H1 (cell line): ENCODE results near the gene GNB1. TPM values are rescaled to one million over a fixed set of nuclear protein-coding genes. Genes with fewer than 3 reads are reported as not detected.
A peak's percentile ranks its signal among the peaks of the same experiment; 100 is the strongest.

Source experiments
- CTCF ChIA-PET: fragments of 300-600 bp; sonication (Branson Sonifier 250); formaldehyde crosslinking; loops from one replicate; lab custom pipeline; 2021; ENCODE audit not compliant: partially characterized antibody; lab: Charles Lee
- POLR2A ChIA-PET: fragments of 300-600 bp; sonication (Branson Sonifier 250); formaldehyde crosslinking; loops from one replicate; lab custom pipeline; 2021; ENCODE audit warnings: inconsistent platforms; ENCODE audit not compliant: partially characterized antibody; lab: Charles Lee
- DNase-seq, 2 experiments: peaks; one replicate each; pipeline versions ENCODE4 v3.0.0 to v3.0.0-alpha.2; 2010 to 2022; ENCODE audit warnings: low spot score in 2 of 2, low read depth in 1 of 2, mixed read lengths in 1 of 2
- FAIRE-seq: peaks from 2 replicates; lab custom pipeline; 2011; peaks lifted over from hg19 to GRCh38; lab: Jason Lieb, UNC
- H2AFZ ChIP-seq: 2 replicates; pipeline ENCODE4 v1.8.1; 2012; ENCODE audit warnings: low read length, inconsistent platforms
- H2AK5ac ChIP-seq: 2 replicates; pipeline ENCODE4 v1.6.1; 2013; ENCODE audit warnings: low read depth, low read length
- H2BK120ac ChIP-seq: replicated peaks from 2 replicates; pipeline ENCODE3; 2013; ENCODE audit warnings: low read depth, low read length, inconsistent platforms
- H2BK12ac ChIP-seq: 2 replicates; pipeline ENCODE4 v1.6.1; 2013; ENCODE audit warnings: low read depth, low read length
- H2BK15ac ChIP-seq: 2 replicates; pipeline ENCODE4 v1.6.1; 2013; ENCODE audit warnings: low read length
- H2BK20ac ChIP-seq: 2 replicates; pipeline ENCODE4 v1.6.1; 2013; ENCODE audit warnings: low read length
- H2BK5ac ChIP-seq: 2 replicates; pipeline ENCODE4 v1.6.1; 2013; ENCODE audit warnings: low read depth, low read length
- H3K14ac ChIP-seq: 2 replicates; pipeline ENCODE4 v1.6.1; 2013; ENCODE audit warnings: inconsistent platforms; ENCODE audit not compliant: insufficient read length
- H3K18ac ChIP-seq: 2 replicates; pipeline ENCODE4 v1.6.1; 2013; ENCODE audit warnings: low read length; ENCODE audit errors: extremely low read depth
- H3K23ac ChIP-seq: 2 replicates; pipeline ENCODE4 v1.6.1; 2013; ENCODE audit warnings: inconsistent platforms; ENCODE audit not compliant: insufficient read length
- H3K23me2 ChIP-seq: 2 replicates; pipeline ENCODE4 v1.6.1; 2013; ENCODE audit warnings: low read depth, low read length
- H3K27ac ChIP-seq: 2 replicates; pipeline ENCODE4 v1.6.1; 2011; ENCODE audit warnings: low read depth, low read length, inconsistent platforms
- H3K27me3 ChIP-seq, 4 experiments: replicated peaks in 1 of 4; 1 replicate in 1 of 4; 2 replicates in 3 of 4; pipeline versions ENCODE4 v1.6.1 to v1.8.1; 2011 to 2013; ENCODE audit warnings: low read length in 3 of 4, mild to moderate bottlenecking in 3 of 4, inconsistent platforms in 2 of 4, mixed read lengths in 2 of 4, moderate library complexity in 1 of 4; ENCODE audit not compliant: control insufficient read depth in 3 of 4, insufficient read depth in 3 of 4; ENCODE audit errors: extremely low read depth in 1 of 4
- H3K36me3 ChIP-seq, 4 experiments: 2 replicates each; pipeline versions ENCODE4 v1.6.1 to v1.8.1; 2011 to 2013; ENCODE audit warnings: mild to moderate bottlenecking in 4 of 4, low read length in 3 of 4, moderate library complexity in 2 of 4, control low read depth in 1 of 4, inconsistent platforms in 1 of 4; ENCODE audit not compliant: insufficient read depth in 4 of 4, control insufficient read depth in 2 of 4
- H3K4ac ChIP-seq: replicated peaks from 2 replicates; pipeline ENCODE3; 2013; ENCODE audit warnings: low read length, low read depth, mixed read lengths, inconsistent platforms; ENCODE audit not compliant: insufficient read length
- H3K4me1 ChIP-seq, 4 experiments: replicated peaks in 1 of 4; 1 replicate in 1 of 4; 2 replicates in 3 of 4; pipeline versions ENCODE4 v1.6.1 to v1.8.1; 2011 to 2013; ENCODE audit warnings: low read length in 3 of 4, inconsistent platforms in 2 of 4, mixed read lengths in 1 of 4; ENCODE audit not compliant: insufficient read depth in 4 of 4, control insufficient read depth in 3 of 4
- H3K4me2 ChIP-seq, 2 experiments: 2 replicates each; pipeline versions ENCODE4 v1.6.1 to v1.8.1; 2011 to 2013; ENCODE audit warnings: low read depth in 2 of 2, low read length in 2 of 2, control low read depth in 1 of 2, inconsistent platforms in 1 of 2, mild to moderate bottlenecking in 1 of 2; ENCODE audit not compliant: insufficient read depth in 1 of 2
- H3K4me3 ChIP-seq, 4 experiments: fragments of 200-600, 300-600 bp in 1 of 4; sonication (generic), shearing (Covaris generic), sonication (Bioruptor Twin) in 1 of 4; 2 replicates each; pipeline versions ENCODE4 v1.5.1 to v1.8.1; 2011 to 2016; ENCODE audit warnings: low read length in 4 of 4, low read depth in 3 of 4, control low read depth in 2 of 4, inconsistent platforms in 2 of 4, mild to moderate bottlenecking in 2 of 4, mixed read lengths in 1 of 4, moderate library complexity in 1 of 4; ENCODE audit not compliant: insufficient read depth in 2 of 4; ENCODE audit errors: extremely low read depth in 1 of 4
- H3K56ac ChIP-seq: replicated peaks from 2 replicates; pipeline ENCODE3; 2013; ENCODE audit warnings: low read depth, mild to moderate bottlenecking, mixed read lengths, low read length, inconsistent platforms; ENCODE audit not compliant: insufficient read length
- H3K79me1 ChIP-seq: 2 replicates; pipeline ENCODE4 v1.6.1; 2013; ENCODE audit warnings: low read depth, low read length, control low read depth
- H3K79me2 ChIP-seq, 2 experiments: 2 replicates each; pipeline versions ENCODE4 v1.6.1 to v1.8.1; 2012 to 2013; ENCODE audit warnings: low read length in 2 of 2, mild to moderate bottlenecking in 2 of 2, inconsistent platforms in 1 of 2; ENCODE audit not compliant: insufficient read depth in 2 of 2, control insufficient read depth in 1 of 2
- H3K9ac ChIP-seq, 4 experiments: replicated peaks in 1 of 4; 1 replicate in 1 of 4; 2 replicates in 3 of 4; pipeline versions ENCODE4 v1.6.1 to v1.8.1; 2011 to 2013; ENCODE audit warnings: low read depth in 3 of 4, low read length in 3 of 4, control low read depth in 2 of 4, mild to moderate bottlenecking in 2 of 4, moderate library complexity in 2 of 4, inconsistent platforms in 1 of 4; ENCODE audit errors: extremely low read depth in 1 of 4
- H3K9me3 ChIP-seq, 2 experiments: 2 replicates each; pipeline versions ENCODE4 v1.6.1 to v1.8.1; 2012 to 2013; ENCODE audit warnings: mild to moderate bottlenecking in 2 of 2, moderate library complexity in 2 of 2, control low read depth in 1 of 2, inconsistent platforms in 1 of 2, low read depth in 1 of 2, low read length in 1 of 2, mixed read lengths in 1 of 2; ENCODE audit not compliant: insufficient read depth in 2 of 2
- H4K20me1 ChIP-seq, 2 experiments: replicated peaks in 1 of 2; 2 replicates each; pipeline versions ENCODE3 to v1.8.1; 2011 to 2013; ENCODE audit warnings: inconsistent platforms in 2 of 2, low read length in 2 of 2, mild to moderate bottlenecking in 1 of 2; ENCODE audit not compliant: insufficient read depth in 2 of 2, control insufficient read depth in 1 of 2
- H4K5ac ChIP-seq: 2 replicates; pipeline ENCODE4 v1.6.1; 2013; ENCODE audit warnings: low read length, low read depth, mixed read lengths, inconsistent platforms; ENCODE audit not compliant: insufficient read length
- H4K8ac ChIP-seq: 2 replicates; pipeline ENCODE4 v1.8.0; 2013; ENCODE audit warnings: mild to moderate bottlenecking, moderate library complexity, low read length, inconsistent platforms; ENCODE audit not compliant: insufficient read depth; ENCODE audit errors: extremely low read depth
- H4K91ac ChIP-seq: replicated peaks from 2 replicates; pipeline ENCODE3; 2013; ENCODE audit warnings: low read length, mixed read lengths, inconsistent platforms; ENCODE audit not compliant: insufficient read length
- ASH2L ChIP-seq: fragments of 200-600, 300-600 bp; sonication (generic); IDR thresholded peaks from one replicate; pipeline ENCODE4 v1.7.1; 2017; ENCODE audit warnings: low read length
- BCL11A ChIP-seq, 2 experiments: IDR thresholded peaks; one replicate each; pipeline ENCODE4 v1.6.1; 2011; ENCODE audit warnings: low read depth in 2 of 2, low read length in 2 of 2, mild to moderate bottlenecking in 2 of 2
- HDAC6 ChIP-seq: IDR thresholded peaks from one replicate; pipeline ENCODE4 v1.7.1; 2012; ENCODE audit warnings: low read depth, mild to moderate bottlenecking, inconsistent platforms, low read length, moderate library complexity
- KDM4A ChIP-seq: IDR thresholded peaks from one replicate; pipeline ENCODE4 v1.7.1; 2012; ENCODE audit warnings: low read depth, mild to moderate bottlenecking, moderate library complexity, low read length, inconsistent platforms; ENCODE audit not compliant: severe bottlenecking
- KDM5A ChIP-seq: fragments of 200-600 bp; IDR thresholded peaks from 2 replicates; pipeline ENCODE4 v1.7.1; 2012; ENCODE audit warnings: mild to moderate bottlenecking, low read length, inconsistent platforms, mixed read lengths
- RNF2 ChIP-seq: fragments of 200-900, 300-1000 bp; sonication (generic); IDR thresholded peaks from 2 replicates; pipeline ENCODE4 v1.7.1; 2016; ENCODE audit warnings: borderline replicate concordance, low read depth, mild to moderate bottlenecking, antibody characterized with exemption, low read length; ENCODE audit not compliant: poor library complexity, severe bottlenecking; ENCODE audit errors: missing control alignments
- TBP ChIP-seq: IDR thresholded peaks from 2 replicates; pipeline ENCODE4 v1.6.1; 2011; ENCODE audit warnings: low read depth, low read length, improper control_type of control experiment
- TEAD4 ChIP-seq: IDR thresholded peaks from 2 replicates; pipeline ENCODE4 v1.6.1; 2012; ENCODE audit warnings: low read depth, low read length, inconsistent platforms, mixed read lengths
- YY1 ChIP-seq: IDR thresholded peaks from 2 replicates; pipeline ENCODE4 v1.6.1; 2011; ENCODE audit warnings: low read depth, mild to moderate bottlenecking, low read length
- WGBS, 2 experiments: shearing (Covaris generic) in 1 of 2; methylation state at CpG; one replicate each; pipeline versions ENCODE4 v1.1.6 to v1.1.7; 2013 to 2015; ENCODE audit warnings: low lambda C conversion rate in 2 of 2, mixed read lengths in 2 of 2, inconsistent platforms in 1 of 2, low coverage in 1 of 2, missing lambda C conversion rate in 1 of 2; ENCODE audit not compliant: insufficient replicate concordance in 2 of 2, insufficient coverage in 1 of 2, insufficient read length in 1 of 2; ENCODE audit errors: extremely low coverage in 1 of 2, missing lambda C conversion rate in 1 of 2; 5-methylcytosine and 5-hydroxymethylcytosine counted together
- polyA plus RNA-seq, 7 experiments: library from polyadenylated mRNA; depleted of rRNA in 3 of 7; stranded (reverse) in 5 of 7; unstranded in 2 of 7; fragments of >200 nt in 5 of 7; fragments of 200-250 nt in 2 of 7; gene quantifications; 1 replicate in 5 of 7; 2 replicates in 1 of 7; 4 replicates in 1 of 7; pipeline versions ENCODE4 v1.2.1 to v1.2.3, GENCODE V29; 2011 to 2013; ENCODE audit warnings: missing spikeins in 2 of 7, mixed read lengths in 2 of 7
- total RNA-seq: library from RNA; stranded (reverse); fragmentation: NEBNext Ultra II Directional; extraction: Animal tissue kit (Norgen Biotek cat#: 25700); gene quantifications from 2 replicates; pipeline ENCODE4 v1.2.1, GENCODE V29; 2021
- TF ChIP-seq, protein P1 (sequence below): IDR thresholded peaks from 2 replicates; pipeline ENCODE4 v1.6.1; 2012; ENCODE audit warnings: inconsistent platforms

The GNB1 gene
- total and polyA plus RNA-seq, 2 of the 8 experiments (the other 6 are each of a cell fraction or from before 2014, with no cell fraction given), result 343 to 382 TPM

DNA sequence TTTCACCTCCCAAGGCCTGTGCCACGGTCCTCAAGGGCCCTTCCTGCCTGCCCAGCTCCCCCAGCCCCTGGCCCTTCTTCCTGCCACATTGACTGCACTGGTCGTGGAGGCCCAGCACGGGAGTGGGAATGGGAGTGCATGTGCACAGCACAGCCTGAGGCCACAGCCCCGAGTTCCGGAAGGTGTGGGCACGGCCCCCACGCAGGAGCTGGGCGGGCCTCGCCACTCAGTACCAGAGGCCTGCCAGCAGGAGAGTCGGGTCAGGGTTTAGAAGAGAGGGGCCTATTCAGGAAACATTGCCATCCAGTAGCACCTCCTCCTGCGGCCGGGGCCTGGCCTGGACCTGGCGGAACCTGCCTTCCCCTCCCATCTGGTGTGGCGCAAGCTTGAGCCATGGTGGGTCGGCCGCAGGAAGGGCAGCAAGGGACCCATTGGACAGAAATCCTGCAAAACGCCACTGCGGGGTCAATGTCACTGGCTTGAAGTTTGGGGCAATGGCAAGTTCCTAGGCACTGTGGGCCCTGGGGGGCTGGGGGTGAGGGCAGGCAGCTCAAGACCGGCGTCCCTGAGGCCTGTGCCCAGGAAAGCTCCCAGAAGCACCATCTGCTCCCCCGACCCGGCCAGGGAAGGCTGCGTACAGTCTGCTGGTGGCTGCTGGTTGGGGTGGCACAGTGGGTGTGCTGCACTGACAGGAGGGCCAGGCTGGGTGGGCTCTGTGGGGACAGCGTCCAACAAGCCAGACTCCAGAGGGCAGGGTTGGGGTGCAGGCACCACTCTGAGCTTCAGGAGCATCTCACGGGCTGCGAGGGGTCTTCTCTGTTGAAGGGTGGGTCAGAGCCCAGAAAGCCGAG, 29.9 kb upstream of the GNB1 start:
- POLR2A ChIA-PET, result interaction anchor here (2.6 kb wide), 1 partner anchor 9 kb away, joined by 14 read pairs; no protein-coding TSS in a partner anchor
- FAIRE-seq (no peak), DNase-seq (no peak)
- no peak overlapping the region for H4K5ac ChIP-seq
- H3K23ac ChIP-seq, result no peak overlapping the region
- H2BK15ac ChIP-seq, result peak overlapping the region; percentile 99; the same call in 1 of the 2 replicates
- peak overlapping the region; percentile 87; the same call in 1 of the 2 replicates for H2AK5ac ChIP-seq
- WGBS, 2 experiments, result 88% methylated on average over 27 of the region's 27 CpGs; no CpG with 5 or more reads in 1 of the 2 experiments
- H3K56ac ChIP-seq, result no peak overlapping the region
- no peak overlapping the region for H3K18ac ChIP-seq
- H4K91ac ChIP-seq, result peak overlapping the region; percentile 58
- peaks cover 4% of the 10 kb centered on the region; the same call in 1 of the 2 replicates for H3K23me2 ChIP-seq
- no peaks in the 10 kb centered on the region for H3K79me1 ChIP-seq
- H3K36me3 ChIP-seq, result no peaks in the 10 kb centered on the region
- no peak overlapping the region for H3K14ac ChIP-seq
- no peak overlapping the region for H3K27ac ChIP-seq
- H2BK5ac ChIP-seq, result peak overlapping the region; percentile 15; the same call in 1 of the 2 replicates
- H2BK12ac ChIP-seq, result peak overlapping the region; percentile 90; the same call in 1 of the 2 replicates
- H3K4ac ChIP-seq, result peak overlapping the region; percentile 34
- H3K79me2 ChIP-seq, result no peaks in the 10 kb centered on the region
- H3K4me3 ChIP-seq, result no peak overlapping the region
- CTCF ChIA-PET, result interaction anchor here (0.6 to 1.3 kb wide), 5 partner anchors 20 to 310 kb away, joined by 3 to 8 read pairs (median 4); no protein-coding TSS in a partner anchor
- H3K4me2 ChIP-seq, result no peak overlapping the region
- H3K9me3 ChIP-seq, result peaks cover 0 to 5% of the 10 kb centered on the region in 2 experiments; a peak in 1 of 4 replicates
- peaks cover 0 to 2% (median under 1%) of the 10 kb centered on the region in 4 experiments; a peak in 1 of 7 replicates for H3K27me3 ChIP-seq
- H3K9ac ChIP-seq, result no peak overlapping the region
- H4K20me1 ChIP-seq, result no peaks in the 10 kb centered on the region
- H4K8ac ChIP-seq, result no peak overlapping the region; the same call in 1 of the 2 replicates
- H2BK120ac ChIP-seq, result no peak overlapping the region
- no peak overlapping the region for H2AFZ ChIP-seq
- peaks cover 0 to 15% (median 10%) of the 10 kb centered on the region in 4 experiments; a peak in 6 of 7 replicates for H3K4me1 ChIP-seq
- 0 out of 2 replicates have a peak overlapping the region, but pooled peaks have one; percentile 48 for H2BK20ac ChIP-seq
- TF ChIP-seq ASH2L, result no peak
- TF ChIP-seq RNF2, result no peak
- TF ChIP-seq, protein P1, sequence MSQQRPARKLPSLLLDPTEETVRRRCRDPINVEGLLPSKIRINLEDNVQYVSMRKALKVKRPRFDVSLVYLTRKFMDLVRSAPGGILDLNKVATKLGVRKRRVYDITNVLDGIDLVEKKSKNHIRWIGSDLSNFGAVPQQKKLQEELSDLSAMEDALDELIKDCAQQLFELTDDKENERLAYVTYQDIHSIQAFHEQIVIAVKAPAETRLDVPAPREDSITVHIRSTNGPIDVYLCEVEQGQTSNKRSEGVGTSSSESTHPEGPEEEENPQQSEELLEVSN, result no peak
- no peak for TF ChIP-seq BCL11A (IDR thresholded peaks at IDR 0.05; ENCODE audit: low read depth in 2 of 2, low read length in 2 of 2)
- TF ChIP-seq TEAD4, result no peak
- TF ChIP-seq TBP, result no peak
- TF ChIP-seq YY1, result no peak
- TF ChIP-seq HDAC6, result no peak
- TF ChIP-seq KDM4A, result no peak
- TF ChIP-seq KDM5A, result no peak
